Nucleus accumbens (tissue), 56 donors: Measurements from ENCODE around the gene SLC12A7.
A peak's percentile ranks its signal among the peaks of the same experiment; 100 is the strongest.

ENCODE experiments used
- DNase-seq, 56 donors: peaks; one replicate each; lab custom pipeline; 2025; lab: John Stamatoyannopoulos, UW

SLC12A7 gene

DNA sequence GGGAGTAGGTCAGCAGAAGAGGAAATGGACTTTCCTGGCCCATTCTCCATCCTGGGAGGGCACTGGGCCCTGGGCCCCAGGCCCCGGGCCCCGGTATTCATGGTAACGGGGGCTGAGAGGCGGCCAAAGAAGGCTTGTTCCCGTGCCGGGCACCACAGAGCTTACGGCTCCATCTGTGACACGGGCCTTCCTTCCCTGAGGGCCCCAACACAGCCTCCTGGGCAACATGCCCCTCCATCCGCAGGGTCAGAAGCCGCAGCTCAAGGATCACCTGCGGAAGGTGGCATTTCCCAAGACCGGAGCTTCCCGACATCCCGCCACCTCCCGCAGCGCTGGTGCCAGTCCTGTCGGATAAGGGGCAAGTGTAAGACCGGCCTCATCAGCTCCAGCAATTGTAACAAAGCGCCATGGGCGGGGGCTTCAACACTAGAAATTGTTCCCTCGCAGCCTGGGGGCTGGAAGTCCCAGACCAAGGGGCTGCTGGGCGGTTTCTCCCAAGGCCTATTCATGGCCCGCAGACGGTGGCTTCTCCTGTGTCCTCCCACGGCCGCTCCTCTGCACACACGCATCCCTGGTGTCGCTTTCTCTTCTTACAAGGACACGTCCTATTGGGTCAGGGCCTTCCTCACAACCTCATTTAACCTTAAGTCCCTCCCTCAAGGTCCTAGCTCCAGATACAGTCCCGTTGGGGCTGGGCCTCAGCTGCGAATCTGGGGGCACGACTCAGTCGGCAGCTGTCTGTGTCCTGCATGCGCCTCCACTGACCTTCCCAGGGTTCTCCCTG, 31.2 kb upstream of the SLC12A7 start:
- DNase-seq = no peak

DNA sequence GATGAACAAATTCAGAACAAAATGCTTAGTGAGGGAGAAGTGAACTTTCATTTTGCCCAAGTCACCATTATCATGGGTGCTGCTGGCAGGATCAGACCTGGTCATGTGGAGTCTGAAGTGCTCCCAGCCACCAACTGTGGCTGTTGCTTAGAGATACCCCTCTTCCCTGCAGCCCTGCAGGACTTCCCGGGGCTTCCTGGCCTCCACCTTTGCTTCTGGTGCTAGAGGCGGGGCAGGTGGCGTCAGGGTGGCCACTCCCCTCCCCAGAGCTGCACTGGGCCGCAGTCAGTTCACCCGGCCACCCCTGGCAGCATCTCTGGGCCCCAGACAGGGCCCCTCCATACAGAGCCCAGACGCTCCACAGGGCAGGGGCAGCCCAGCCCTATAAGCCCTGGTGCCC, 30.0 kb upstream of the SLC12A7 start:
- no peak for DNase-seq

DNA sequence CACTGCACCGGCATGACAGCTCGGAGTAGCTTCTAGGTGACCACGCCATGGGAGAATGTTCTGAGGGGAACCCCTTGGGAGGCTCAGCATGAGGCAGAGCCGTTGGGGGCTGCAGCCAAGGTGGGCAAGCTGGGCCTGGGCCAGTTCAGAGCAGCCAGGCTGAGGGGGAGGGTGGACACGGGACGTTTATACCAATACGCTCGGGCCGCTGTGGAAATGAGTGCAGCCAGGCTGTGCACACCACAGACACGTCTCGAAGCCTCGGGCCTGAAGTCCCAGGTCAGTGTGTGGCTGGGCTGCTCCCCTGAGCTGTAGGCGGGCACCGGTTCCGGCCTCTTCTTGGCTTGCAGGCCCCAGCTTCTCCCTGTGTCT, 28.9 kb upstream of the SLC12A7 start:
- no peak for DNase-seq

DNA sequence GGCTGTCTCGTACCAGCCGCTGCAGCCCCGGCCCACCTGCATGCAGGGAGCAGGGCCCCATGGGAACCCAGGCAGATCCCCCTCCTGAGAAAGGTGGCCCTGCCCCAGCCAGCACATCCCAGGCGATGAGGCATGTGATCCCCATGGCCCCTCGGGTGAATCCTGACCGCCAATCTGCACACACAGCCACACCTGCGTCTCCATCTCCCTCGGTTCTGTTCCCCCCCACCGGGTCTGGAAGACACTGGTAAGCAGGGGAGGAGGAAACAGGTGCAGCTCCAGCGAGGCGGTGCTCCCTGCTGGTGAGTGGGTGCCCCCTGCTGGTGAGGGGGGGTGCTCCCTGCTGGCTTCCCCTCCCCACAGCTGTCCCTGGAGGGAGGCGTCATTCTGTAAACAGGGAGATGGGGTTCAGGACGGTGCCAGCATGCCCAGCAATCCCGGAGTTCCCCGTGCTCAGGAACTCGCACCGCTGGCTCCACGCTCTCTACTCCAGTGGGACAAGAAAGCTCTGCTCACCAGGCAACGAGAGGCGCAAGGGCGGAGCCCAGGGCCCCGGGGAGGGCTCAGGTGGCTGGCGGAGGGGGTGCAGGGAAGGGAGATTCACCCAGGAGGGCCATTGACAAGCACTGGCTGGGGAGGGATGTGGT, 28.4 kb upstream of the SLC12A7 start:
- peak in 32 of 56 donors; percentile 2 to 65 (median 26) for DNase-seq

DNA sequence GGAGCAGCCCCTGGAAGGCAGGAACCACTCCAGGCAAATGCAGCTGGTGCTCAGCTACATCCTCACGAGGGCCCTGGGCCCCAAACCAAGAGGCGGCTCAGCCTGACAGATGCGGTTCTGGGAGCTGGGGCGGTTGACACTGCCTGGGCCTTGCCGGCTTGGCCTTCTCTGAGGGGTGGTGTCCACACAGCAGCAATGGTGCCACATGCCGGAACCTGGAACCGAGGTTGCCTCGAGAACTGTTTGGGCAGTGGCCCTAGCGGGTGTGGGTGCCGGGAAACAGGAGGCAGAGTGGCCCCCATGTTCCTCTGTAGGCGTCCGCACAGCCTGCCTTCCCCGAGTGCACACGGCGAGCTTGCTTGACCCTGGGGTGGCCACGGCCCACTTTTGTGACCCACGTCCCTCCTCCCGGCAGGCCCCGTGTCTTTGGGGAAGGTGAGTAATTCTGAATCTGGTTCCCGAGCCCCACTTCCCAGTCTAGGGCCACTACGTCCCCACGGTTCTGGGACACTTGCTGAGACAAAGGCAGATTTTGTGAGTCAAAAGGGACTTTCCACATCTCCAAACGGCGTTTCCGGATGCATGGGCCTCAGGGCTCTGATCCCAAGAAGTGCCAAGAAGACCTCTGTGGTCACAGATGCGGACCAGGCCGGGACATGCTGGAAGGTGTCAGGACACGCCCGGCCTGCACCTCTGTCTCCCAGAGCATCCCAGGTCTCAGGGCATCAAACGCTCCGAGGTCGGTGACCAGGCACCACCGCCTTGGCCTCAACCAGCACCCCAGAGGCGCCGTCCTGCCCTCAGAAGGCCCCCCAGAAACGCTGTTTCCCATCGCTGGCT, 27.7 kb upstream of the SLC12A7 start:
- no peak for DNase-seq

DNA sequence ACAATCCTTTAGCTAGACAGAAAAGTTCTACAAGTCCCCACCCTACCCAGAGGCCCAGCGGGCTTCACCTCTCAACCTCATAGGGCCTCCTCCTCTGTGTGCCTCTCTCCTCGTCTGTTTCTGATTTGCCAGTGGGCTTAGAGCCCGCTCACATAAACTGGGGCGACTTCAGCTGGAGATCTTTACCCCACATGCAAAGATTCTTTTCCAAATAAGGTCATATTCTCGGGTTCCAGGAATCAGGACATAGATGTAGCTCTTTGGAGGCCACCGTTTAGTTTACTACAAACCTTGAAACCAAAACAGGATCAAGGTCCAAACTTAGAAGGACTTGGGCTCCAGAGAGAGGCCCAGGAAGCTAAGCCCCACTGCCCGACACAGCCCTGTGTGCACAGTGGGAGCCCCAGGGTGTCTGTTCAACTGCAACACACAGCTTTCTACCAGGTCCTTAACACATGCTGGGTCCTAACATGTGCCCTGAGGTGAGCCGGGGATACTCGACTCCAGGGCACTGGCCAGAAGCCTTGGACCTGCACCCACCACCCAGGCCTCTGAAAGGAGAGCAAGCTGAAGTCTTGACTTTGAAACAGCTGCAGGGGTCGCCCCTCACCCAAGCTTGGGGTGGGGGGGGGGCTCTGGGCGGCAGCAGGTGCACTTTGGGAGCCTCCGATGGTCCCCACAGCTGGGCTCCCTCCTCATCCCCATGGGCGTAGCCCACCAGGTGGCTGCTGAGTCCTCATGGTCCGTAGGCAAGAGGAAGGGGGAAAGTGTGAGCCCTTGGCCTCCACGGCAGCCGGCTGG, 26.8 kb upstream of the SLC12A7 start:
- DNase-seq = no peak

DNA sequence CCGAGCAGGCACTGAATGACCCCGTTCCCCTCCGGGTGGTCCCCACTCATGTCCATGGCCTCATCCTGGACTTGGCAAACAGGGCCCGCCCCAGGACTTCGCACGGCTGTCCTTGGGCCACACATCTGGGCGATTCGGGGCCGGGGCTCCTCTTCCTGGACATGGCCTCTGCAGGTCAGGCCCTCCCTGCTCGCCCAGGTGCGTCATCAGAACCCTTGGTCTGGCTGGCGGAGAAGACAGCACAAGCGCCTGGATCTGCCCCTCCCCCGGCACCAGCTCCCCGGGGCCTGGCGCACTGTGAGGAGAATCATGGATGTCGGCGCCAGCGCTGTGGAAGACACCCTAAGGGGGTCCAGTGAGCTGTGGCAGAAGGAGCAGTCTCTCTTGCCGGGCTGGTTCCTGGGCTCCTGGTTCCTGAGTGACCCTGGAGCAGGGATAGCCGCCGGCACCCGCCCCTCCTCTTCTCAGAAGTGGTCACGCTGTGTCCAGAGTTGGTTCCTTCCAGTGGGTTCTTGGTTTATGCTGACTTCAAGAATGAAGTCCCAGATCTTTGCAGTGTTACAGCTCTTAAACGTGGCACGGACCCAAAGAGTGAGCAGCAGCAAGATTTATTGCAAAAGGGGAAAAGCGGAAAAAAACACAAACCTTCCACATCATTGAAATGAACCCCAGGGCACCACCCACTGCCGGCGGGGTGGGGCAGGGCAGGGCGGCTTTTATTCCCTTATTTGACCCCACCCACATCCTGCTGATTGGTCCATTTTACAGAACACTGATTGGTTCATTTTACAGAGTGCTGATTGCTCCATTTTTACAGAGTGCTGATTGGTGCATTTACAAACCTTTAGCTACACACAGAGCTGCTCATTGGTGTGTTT, 25.9 kb upstream of the SLC12A7 start:
- DNase-seq = no peak

DNA sequence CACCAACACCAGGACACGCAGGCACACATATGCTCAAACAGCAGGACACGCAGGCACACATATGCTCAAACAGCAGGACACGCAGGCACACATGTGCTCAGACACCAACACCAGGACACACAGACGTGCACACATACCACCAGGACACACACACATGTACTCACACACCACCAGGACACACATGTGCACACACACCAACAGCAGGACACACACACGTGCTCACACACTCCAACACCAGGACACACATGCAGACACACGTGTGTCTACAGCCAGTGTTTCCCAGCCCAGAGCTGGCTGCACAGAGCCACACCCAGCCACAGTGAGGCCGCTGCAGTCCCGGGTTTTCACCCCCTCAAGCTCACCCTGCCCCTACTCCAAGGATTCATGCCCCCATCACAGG, 25.0 kb upstream of the SLC12A7 start:
- DNase-seq = no peak

DNA sequence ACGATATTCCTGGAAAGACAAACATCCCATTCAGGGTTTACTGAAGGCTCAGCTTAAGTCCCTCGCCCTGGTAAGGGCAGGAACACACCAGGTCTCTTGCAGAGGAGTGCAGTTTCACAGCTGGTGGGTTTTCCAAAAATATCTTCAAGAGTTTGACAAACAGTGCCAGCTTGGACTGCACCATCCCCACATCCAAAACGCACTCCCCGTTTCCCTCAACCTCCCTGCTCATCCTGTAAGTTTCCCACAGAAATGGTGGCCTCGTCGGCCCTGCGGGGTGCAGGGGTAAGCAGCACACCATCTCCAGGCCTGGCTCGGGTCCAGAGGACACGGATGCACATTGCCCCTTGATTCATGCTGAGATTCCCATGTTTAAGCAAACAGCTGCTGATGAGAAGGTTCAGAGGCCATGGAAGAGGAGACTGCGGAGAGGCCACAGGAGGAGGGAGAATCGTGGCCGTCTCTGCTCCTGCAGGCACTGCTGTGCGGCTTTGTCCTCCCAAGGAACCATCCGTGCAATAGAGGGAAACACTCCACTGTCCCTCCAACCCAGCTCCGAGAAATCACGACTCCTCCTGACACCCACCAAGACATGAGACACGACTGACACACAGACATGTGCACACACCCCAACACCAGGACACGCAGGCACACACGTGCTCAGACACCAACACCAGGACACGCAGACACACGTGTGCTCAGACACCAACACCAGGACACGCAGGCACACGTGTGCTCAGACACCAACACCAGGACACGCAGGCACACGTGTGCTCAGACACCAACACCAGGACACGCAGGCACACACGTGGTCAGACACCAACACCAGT, 24.0 kb upstream of the SLC12A7 start:
- DNase-seq = no peak

DNA sequence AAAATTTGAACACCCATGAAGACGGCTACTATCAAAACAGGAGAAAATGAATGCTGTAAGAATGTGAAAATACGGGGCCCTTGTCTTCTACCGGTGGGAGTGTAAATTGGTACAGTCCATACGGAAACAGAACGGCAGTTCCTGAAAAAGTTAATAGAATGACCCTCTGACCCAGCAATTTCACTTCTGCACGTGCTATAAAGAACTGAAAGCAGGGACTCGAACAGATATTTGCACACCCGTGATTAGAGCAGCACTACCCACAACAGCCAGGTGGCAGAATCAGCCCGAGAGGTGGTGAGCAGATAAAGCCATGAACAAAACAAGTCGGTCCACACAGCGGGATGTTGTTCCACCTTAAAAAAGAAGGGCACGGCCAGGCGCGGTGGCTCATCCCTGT, 22.6 kb upstream of the SLC12A7 start:
- no peak for DNase-seq

DNA sequence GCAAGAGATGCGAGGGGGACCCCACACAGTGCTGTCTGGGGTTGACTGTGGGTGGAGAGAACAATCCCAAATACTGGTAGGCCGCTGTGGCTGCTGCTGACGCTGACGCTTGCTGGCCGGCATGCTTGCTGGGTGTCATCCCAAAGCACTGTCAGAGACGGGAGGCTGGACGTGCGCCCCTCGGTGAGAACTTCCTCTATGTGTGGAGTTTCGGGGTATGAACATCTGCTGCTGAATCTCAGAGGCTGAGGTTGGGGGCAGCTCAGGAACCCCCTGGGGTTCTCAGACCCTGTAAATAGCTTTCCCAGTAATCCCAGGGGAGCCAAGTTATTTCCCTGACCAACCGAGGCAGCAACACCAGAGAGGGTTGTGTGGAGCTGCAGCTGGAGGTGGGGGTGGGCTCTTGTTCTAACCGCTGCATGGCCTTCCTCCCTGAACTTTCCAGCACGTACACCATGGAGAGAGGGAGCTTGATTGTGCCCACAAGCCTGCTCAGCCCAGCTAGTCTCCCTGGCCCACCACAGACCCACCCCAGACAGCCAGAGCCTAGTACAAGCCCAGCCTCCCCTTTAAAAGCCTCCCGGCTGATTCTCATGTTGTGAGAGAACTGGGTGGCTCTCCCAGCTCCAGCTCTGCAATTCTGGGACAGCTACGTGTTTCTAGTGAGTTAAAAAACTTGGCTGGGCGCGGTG, 21.8 kb upstream of the SLC12A7 start:
- no peak for DNase-seq

DNA sequence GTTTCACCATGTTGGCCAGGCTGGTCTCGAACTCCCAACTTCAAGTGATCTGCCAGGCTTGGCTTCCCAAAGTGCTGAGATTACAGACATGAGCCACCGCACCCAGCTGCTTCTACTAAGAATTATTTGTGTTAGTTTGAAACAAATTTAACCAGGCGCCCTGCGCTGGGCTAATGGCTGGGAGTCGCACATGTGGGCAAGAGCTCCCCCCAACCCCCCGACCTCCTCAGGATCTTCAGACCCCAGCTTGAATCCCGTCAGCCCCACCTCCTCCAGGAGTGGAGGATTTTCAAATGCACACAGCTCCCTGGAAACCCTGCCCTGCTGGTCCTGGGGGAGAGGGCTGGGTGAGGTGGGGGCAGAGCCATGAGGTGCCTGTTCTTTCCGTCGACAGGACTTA, 21.2 kb upstream of the SLC12A7 start:
- no peak for DNase-seq

DNA sequence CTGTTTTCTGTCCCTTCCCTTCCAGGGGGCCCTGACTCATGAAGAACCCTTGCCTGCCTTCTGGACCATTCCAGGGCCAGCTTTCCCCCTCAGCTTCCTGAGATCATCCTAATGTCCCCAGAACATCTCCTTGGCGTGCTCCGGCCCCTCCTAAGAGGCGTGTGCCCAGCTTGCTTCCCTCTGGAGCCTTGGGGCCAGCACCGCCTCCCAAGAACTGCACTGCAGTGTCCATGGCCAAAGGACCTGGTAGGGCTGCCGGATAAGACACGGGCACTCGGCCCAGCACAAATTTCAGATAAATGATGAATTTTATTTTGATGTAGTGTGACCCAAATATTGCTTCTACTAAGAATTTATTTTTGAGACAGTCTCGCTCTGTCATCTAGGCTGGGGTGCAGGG, 20.7 kb upstream of the SLC12A7 start:
- DNase-seq = no peak

DNA sequence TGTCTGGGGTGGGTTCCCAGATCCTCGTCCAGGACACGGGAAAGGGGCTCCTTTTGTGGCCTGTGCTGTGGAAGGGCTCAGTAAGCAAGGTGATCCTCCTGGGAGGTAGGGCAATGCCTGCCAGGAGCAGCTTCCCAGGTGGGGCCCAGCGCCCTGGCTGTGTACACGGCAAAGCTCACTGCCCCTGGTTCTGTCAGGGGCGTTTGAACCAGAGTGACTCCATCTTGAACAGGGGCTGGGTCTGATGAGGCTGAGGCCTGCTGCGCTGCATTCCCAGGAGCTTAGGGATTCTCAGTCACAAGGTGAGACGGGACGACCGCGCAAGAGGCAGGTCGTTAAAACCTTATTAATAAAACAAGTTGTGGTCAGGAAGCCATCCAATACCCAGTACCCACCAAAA, 19.9 kb upstream of the SLC12A7 start:
- DNase-seq = no peak

DNA sequence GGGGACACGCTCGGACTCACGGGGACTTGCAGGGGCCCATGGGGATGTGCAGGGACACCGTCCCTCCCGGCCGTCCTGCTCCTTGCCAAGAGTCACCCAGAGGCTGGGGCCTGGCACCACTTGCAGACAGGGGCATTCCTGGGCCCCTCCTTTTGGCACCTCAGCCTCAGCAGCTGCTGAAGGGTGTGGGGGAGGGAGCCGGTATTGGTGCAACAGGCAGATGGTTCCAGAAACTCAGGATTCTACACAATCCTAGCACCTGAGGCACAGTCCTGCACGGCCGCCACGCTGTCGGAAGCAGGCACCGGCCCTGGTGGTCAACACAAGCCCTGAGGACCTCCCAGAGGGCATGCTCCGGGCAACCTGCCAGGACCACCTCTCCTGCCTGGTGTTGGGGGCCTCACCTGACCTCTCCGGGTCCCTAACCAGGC, 19.3 kb upstream of the SLC12A7 start:
- DNase-seq = no peak

DNA sequence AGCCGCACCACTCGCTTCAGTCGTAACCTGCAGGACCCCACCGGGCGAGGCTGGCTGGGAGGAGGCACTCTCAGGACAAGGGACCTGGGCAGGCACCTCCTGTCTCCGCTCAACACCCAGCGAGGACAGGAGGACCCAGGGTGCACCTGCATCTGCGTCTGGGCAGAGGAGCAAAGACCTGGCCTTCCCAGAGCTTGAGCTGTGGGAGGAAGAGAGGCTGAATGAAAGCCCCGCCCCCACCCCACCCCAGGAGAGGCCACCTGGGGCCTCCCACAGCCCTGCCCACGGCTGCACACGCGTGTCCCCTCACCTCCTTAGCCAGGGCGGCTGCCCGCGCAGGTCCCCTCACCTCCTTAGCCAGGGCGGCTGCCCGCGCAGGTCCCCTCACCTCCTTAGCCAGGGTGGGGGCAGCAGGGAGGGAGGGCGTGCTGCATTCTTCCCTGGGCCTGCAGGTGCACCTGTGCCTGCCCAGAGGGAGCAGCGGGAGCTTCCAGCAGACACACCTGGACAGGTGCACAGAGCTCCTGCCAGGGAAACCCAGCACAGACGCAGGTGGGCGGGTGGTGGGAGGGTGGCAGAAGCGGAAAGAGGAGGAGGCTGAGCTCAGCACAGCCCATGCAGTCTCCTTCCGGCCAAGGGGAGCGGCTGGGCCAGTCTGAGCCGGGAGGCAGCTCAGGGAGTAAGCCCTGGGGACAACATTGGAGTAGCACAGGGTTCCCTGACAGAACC, 18.5 kb upstream of the SLC12A7 start:
- DNase-seq = peak in 1 of 56 donors; percentile 16

DNA sequence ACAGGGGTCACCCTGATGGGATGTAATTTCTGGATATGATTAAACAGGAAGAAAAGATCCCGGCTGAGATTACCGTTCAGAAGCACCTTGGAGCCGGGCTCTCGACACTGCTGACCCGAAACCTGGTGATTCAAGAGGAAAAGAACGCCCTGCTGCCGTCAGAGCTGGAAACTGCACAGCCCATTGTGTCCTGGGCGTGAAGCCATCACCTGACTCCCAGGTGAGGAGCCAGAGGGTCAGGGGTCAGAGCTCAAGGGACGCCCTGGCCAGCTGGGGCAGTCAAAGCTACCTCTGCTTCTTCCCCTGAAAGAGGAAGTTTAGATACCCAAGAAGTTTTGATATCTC, 17.8 kb upstream of the SLC12A7 start:
- no peak for DNase-seq
